Suprapubic skin (tissue), 4 donors: ENCODE measurements around the gene INHBA.

ENCODE experiments used
- CTCF ChIP-seq, 2 donors: fragments of 200-600 bp in 1 of 2; fragments of 450-650 bp in 1 of 2; sonication (generic) in 1 of 2; IDR thresholded peaks; one replicate each; pipeline ENCODE4 v1.5.1; 2016 to 2019; ENCODE audit warnings: antibody characterized with exemption in 2 of 2, mild to moderate bottlenecking in 1 of 2, moderate library complexity in 1 of 2
- EP300 ChIP-seq: sonication (generic); formaldehyde crosslinking; IDR thresholded peaks from one replicate; pipeline ENCODE4 v1.6.1; 2017; ENCODE audit warnings: antibody characterized with exemption
- POLR2A ChIP-seq, 2 donors: fragments of 450-650 bp; IDR thresholded peaks; one replicate each; pipeline ENCODE4 v1.6.1; 2017; ENCODE audit warnings: antibody characterized with exemption in 2 of 2, mild to moderate bottlenecking in 2 of 2, moderate library complexity in 2 of 2
- POLR2AphosphoS5 ChIP-seq, 3 donors: sonication (generic); formaldehyde crosslinking; IDR thresholded peaks; one replicate each; pipeline ENCODE4 v1.6.1; 2017; ENCODE audit warnings: antibody characterized with exemption in 3 of 3

- no peak for TF ChIP-seq CTCF (IDR thresholded peaks at IDR 0.05)
- TF ChIP-seq POLR2A (IDR thresholded peaks at IDR 0.05) = no peak
- no peak for TF ChIP-seq EP300
- TF ChIP-seq POLR2AphosphoS5 (IDR thresholded peaks at IDR 0.05) = no peak
Measured at GRCh38 chr7:41688906-41689305, 14.0 kb downstream of the INHBA start.
